ENCODE results near the gene KSR2. TPM values are rescaled to one million over a fixed set of nuclear protein-coding genes. Genes with fewer than 3 reads are reported as not detected.

The KSR2 gene
- total and polyA plus RNA-seq, 2 of the 4 experiments (the other 2 are of a cell fraction) = not detected

DNA sequence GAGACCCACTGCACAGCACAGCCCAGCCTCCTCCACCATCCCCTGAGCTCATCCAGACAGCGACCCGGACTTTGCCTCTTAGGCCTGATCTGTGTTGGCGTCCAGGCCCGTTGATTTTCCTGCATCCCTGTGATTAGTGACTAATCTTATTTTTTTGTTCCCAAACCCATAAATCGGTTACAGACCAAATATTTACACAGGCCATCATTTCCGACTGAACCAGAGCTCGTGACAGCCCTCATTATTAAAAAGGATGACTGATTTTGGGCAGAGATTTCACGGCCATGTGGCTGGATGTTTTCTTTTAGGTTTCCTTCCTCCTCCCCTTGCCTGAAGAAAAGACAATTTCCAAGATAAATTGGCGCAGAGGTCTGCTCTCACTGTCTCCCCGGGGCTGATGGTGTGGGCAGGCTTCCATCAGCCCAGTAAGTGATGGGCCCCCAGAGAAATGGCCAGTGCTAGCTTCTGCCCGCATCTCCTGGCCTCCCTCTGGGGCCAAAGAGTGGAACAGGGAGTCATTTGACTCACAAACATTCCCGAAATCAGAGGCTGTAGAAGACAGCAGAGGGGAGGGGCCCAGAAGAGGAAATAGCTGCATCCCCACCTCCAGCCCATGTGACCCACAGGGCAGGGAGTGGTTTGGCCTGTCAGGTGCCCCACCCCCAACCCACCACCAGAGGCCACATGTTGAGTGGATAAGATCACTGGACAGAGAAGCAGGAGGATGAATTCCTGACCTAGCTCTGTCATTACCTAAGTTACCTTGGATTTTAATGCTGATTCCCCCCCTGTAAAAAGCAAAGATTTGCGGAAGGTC lies 283.5 kb downstream of the KSR2 start:
- no peak overlapping the region for H3K9ac ChIP-seq (ENCODE audit: low read depth, low read length)
- H2BK15ac ChIP-seq (ENCODE audit: low read depth, low read length) = no peak overlapping the region
- H3K14ac ChIP-seq (replicated peaks; ENCODE audit: low read depth, low read length) = no peak overlapping the region
- 25% methylated on average over 3 of the region's 13 CpGs; no CpG with 5 or more reads in 1 of the 2 experiments for WGBS, 2 experiments (ENCODE audit: extremely low coverage in 2 of 2, insufficient read length in 1 of 2)
- peaks cover 23% of the 10 kb centered on the region for H3K9me3 ChIP-seq (ENCODE audit: control insufficient read depth, insufficient read depth, low read length)
- no peak overlapping the region for H3K27ac ChIP-seq (ENCODE audit: insufficient read depth, low read length)
- no peaks in the 10 kb centered on the region for H3K9me1 ChIP-seq (ENCODE audit: insufficient read depth, low read length)
- no peak overlapping the region for H2AFZ ChIP-seq (replicated peaks; ENCODE audit: low read length, poor library complexity)
- CTCF ChIA-PET = no interaction called here
- no peaks in the 10 kb centered on the region for H3K4me1 ChIP-seq (ENCODE audit: control insufficient read depth, insufficient read depth, low read length)
- H4K91ac ChIP-seq (ENCODE audit: insufficient read depth, low read depth, low read length) = no peak overlapping the region
- H2BK5ac ChIP-seq (ENCODE audit: low read depth, low read length, poor library complexity, severe bottlenecking) = no peak overlapping the region
- no peaks in the 10 kb centered on the region for H3K79me1 ChIP-seq (ENCODE audit: low read depth in 1 of 2, low read length in 2 of 2)
- H2BK20ac ChIP-seq (ENCODE audit: low read depth, low read length) = no peak overlapping the region
- no TSS peak for BruUV-seq (replicated peaks)
- H3K4ac ChIP-seq (ENCODE audit: low read depth, low read length) = no peak overlapping the region
- no peak overlapping the region for H3K18ac ChIP-seq (ENCODE audit: low read depth, low read length)
- no peak overlapping the region for H3K4me3 ChIP-seq (ENCODE audit: insufficient read depth, low read depth, low read length)
- H3K56ac ChIP-seq (ENCODE audit: extremely low read depth, insufficient read depth, low read length) = no peak overlapping the region
- H3K27me3 ChIP-seq (ENCODE audit: control insufficient read depth, insufficient read depth, low read length) = no peaks in the 10 kb centered on the region
- ATAC-seq (ENCODE audit: low read depth) (no peak), DNase-seq (no peak)
- H4K20me1 ChIP-seq (ENCODE audit: insufficient read depth, low read length) = no peaks in the 10 kb centered on the region
- H4K5ac ChIP-seq (ENCODE audit: low read depth, low read length) = no peak overlapping the region
- no peak overlapping the region for H2AK5ac ChIP-seq (ENCODE audit: low read depth, low read length)
- no peak overlapping the region for H2BK120ac ChIP-seq (ENCODE audit: low read depth, low read length)
- no peak overlapping the region for H4K8ac ChIP-seq (ENCODE audit: low read depth in 2 of 2, low read length in 2 of 2)
- intact Hi-C loops (cut with micrococcal nuclease) = no loop called here
- in situ Hi-C loops (cut with MboI; ENCODE audit: low sequenced_read_pairs) = no loop called here
- H3K4me2 ChIP-seq (ENCODE audit: low read depth, low read length) = no peak overlapping the region
- dilution Hi-C loops (cut with HindIII; ENCODE audit: low sequenced_read_pairs, unreplicated experiment) = no loop called here
- TF ChIP-seq CHD1 (IDR thresholded peaks at IDR 0.05; ENCODE audit: low read depth, low read length) (no peak), MXI1 (IDR thresholded peaks at IDR 0.05; ENCODE audit: borderline replicate concordance, low read depth, low read length) (no peak), RAD21 (IDR thresholded peaks at IDR 0.05; ENCODE audit: low read length) (no peak), RCOR1 (IDR thresholded peaks at IDR 0.05; ENCODE audit: insufficient replicate concordance, low read length) (no peak), FOS (IDR thresholded peaks at IDR 0.05; ENCODE audit: low read depth, low read length) (no peak), CEBPB (IDR thresholded peaks at IDR 0.05; ENCODE audit: low read depth, low read length) (no peak)
- TF ChIP-seq, protein P1, sequence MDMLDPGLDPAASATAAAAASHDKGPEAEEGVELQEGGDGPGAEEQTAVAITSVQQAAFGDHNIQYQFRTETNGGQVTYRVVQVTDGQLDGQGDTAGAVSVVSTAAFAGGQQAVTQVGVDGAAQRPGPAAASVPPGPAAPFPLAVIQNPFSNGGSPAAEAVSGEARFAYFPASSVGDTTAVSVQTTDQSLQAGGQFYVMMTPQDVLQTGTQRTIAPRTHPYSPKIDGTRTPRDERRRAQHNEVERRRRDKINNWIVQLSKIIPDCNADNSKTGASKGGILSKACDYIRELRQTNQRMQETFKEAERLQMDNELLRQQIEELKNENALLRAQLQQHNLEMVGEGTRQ (IDR thresholded peaks at IDR 0.05; ENCODE audit: low read depth, low read length) = no peak
- TF ChIP-seq, protein P2, sequence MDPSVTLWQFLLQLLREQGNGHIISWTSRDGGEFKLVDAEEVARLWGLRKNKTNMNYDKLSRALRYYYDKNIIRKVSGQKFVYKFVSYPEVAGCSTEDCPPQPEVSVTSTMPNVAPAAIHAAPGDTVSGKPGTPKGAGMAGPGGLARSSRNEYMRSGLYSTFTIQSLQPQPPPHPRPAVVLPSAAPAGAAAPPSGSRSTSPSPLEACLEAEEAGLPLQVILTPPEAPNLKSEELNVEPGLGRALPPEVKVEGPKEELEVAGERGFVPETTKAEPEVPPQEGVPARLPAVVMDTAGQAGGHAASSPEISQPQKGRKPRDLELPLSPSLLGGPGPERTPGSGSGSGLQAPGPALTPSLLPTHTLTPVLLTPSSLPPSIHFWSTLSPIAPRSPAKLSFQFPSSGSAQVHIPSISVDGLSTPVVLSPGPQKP (IDR thresholded peaks at IDR 0.05; ENCODE audit: borderline replicate concordance, low read depth, low read length) = no peak
- TF ChIP-seq, protein P3, sequence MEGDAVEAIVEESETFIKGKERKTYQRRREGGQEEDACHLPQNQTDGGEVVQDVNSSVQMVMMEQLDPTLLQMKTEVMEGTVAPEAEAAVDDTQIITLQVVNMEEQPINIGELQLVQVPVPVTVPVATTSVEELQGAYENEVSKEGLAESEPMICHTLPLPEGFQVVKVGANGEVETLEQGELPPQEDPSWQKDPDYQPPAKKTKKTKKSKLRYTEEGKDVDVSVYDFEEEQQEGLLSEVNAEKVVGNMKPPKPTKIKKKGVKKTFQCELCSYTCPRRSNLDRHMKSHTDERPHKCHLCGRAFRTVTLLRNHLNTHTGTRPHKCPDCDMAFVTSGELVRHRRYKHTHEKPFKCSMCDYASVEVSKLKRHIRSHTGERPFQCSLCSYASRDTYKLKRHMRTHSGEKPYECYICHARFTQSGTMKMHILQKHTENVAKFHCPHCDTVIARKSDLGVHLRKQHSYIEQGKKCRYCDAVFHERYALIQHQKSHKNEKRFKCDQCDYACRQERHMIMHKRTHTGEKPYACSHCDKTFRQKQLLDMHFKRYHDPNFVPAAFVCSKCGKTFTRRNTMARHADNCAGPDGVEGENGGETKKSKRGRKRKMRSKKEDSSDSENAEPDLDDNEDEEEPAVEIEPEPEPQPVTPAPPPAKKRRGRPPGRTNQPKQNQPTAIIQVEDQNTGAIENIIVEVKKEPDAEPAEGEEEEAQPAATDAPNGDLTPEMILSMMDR (conservative IDR thresholded peaks at IDR 0.05; ENCODE audit: low read depth, low read length) = no peak
- H3K36me3 ChIP-seq (ENCODE audit: control insufficient read depth, insufficient read depth, low read length) = no peaks in the 10 kb centered on the region
- no peak overlapping the region for H2AK9ac ChIP-seq (replicated peaks; ENCODE audit: low read depth, low read length, poor library complexity)
- POLR2A ChIA-PET (ENCODE audit: unreplicated experiment) = no interaction called here
- no peak overlapping the region for H3K23ac ChIP-seq (ENCODE audit: low read depth, low read length)

Data from IMR-90 (cell line).